ENCODE measurements around the gene PAX7.

PAX7 gene

DNA sequence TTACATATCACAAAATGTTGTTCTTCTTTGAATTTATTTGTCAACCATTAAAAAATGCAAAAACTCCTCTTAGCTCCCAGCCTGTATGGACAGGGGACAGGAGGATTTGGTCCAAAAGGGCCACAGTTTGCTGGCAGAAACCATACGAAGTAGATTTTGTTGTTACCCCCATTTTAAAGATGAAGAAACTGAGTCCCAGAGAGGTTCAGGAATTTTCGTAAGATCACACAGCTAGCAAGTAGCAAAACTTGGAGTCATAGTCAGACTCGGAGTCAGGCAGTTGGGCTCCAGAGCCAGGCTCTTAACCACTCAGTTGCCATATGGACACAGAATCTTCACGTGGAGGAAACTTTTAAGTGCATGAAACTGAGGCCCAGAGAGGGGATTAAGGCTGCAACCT, 137.4 kb downstream of the PAX7 start:
- FAIRE-seq = no peak

DNA sequence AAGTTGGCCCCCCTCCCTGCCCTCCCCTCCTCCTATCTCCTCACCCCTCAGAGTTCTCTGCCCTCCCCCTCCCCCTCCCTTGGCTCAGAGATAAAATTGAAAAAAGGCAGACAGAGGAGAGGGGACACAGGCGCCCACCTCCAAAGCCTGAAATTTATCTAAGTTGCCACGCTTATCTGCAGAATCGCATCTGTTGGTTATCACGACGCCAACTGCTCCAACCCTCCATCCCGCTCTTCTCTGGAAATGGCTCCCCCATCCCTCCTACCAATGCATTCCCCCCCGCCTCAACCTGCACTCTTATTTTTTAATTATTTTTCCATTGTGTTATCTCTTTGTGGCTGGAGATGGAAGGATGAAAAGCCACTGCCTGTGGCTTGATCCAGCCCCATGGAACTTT, 138.5 kb downstream of the PAX7 start:
- FAIRE-seq = no peak

DNA sequence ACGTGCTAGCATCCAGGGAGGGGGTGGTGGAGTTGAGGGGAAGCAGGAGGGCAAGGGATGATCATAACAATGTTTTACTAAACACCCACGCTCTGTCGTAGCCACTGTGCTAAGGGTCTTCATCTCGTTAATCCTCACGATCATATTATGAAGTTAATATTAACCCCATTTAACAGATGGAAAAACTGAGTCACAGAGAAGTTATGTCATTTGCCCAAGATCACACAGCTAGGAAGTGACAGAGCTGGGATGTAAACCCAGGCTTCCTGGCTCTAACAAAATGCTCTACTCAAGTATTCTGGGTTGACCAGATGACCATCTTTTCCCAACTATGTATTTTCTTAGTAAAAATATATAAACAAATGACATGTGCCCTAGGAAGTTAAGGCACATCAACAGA, 140.2 kb downstream of the PAX7 start:
- no peak for FAIRE-seq

DNA sequence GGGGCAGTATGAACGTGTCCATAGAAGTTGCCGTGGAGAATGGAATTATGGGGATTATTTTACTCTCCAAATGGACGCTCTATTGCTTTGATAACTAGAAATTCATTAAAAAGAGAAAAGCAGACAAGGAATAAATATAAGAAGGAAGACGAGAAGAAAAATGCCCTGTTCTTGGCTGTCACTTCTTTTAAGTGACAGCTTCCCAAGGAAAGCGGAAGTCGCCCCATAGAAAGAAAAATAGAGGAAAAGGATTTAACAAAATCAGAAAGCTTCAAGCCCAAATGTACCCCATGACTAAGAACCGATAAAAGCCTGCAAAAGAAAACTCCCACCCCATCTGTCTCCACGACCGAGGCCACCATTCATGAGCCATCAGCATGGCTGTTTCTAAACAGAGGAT, 143.1 kb downstream of the PAX7 start:
- no peak for FAIRE-seq

DNA sequence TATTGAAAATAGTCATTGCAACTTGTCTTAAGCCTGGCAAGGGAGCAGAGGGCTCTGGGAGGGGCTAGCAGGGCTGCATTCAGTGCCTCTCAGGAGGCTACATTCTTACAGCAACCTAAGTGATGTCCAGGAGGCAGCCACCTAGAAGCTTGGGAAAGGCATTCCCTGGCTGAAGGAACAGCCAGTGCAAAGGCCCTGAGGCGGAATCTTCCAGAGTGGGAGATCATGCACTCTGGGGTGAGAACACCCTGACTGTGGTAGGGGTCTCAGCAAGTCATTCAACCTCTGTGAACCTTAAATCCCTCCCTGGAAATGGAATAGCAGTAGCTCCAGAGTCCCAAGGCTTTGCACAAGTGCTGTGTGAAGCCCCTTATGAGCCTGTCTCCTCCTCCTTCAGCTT, 144.7 kb downstream of the PAX7 start:
- no peak for FAIRE-seq

DNA sequence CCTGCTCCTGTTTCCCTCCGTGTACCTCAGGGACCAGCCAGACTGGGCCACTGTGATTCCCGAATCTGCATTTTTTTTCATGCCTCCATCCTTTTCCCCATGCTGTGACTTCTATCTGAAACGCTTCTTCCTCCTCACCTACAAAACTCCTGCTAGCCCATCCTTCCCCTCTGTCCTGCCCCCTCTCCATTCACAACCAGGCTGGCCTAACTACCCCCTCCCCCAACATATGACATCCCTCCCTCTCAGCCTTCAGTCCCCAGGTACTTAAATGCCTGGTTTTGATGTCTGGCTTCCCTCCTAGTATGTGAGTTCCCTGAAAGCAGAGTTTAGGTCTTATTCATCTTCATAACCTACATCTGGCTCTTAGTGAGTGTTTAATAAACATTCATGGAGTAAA, 146.1 kb downstream of the PAX7 start:
- FAIRE-seq = no peak

DNA sequence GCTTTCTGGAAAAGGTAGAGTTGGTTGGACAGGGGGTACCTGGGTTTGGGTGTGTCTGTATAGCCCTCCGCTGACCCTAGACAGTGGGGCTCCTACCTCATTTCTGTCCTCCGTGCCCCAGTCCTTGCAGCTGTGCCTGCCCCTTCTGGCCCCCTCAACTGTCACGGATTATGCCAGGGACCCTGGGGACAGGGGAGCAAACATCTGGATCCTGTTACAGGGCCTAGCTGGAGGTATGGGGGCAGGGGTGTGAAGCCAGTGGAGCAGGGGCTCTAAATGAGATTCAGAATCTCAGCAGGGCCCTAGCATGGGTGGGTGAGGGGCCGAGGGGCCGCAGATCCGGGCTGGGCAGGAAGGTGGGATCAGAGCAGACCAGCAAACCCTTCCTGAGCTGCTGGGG, 147.8 kb downstream of the PAX7 start:
- no peak for FAIRE-seq

DNA sequence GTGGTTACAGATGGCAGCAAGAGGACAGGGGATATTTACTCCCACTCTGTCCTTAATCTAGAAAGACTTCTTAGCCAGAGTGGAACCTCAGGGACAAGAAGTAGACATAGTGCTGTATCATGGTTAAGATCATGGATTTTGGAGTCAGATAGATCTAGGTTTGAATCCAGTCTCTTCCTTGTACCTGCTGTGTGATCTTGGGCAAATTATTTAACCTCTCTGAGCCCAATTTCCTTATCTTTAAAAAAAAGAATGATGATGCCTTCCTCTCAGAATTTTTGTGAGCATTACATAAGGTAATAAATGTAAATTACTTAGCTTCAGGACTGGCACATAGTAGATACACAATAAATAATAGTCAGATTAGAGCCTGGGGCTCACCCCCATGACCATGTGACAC, 150.4 kb downstream of the PAX7 start:
- no peak for FAIRE-seq

DNA sequence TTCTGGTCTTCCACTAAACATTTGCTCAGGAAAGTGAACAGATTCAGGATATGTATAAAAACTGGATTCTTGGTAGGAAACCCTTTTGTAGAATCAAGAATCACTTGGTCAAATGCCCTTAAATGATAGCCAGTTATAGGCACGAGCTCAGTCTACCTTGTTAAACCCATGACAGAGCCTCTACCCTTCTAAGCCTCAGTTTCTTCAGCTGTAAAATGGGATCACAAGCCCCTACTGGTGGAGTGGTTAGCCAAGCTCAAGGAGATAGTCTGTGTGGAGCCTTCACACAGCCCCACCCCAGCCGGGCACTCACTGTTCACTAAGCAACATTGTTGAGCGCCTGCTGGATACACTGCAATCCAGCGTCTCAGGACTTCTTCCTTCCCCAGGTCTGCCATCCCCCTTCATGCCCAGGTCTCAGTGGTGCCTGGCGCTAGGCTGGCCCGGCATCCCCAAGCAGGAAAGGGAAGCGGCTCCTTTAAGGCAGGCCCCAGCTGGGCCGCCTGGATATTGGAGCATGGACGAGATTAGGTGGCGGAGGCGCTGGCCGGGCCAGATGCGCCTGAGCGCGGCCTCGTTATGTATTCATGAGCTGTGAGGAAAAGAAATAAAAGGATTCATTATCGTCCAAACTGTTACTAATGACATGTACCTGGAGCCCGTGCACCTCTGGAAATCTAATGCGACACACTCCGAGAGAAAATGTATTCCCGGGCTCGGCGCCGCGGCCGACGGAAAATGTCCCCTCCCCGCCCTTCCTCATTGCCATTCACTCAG, 153.2 kb downstream of the PAX7 start:
- FAIRE-seq = no peak

DNA sequence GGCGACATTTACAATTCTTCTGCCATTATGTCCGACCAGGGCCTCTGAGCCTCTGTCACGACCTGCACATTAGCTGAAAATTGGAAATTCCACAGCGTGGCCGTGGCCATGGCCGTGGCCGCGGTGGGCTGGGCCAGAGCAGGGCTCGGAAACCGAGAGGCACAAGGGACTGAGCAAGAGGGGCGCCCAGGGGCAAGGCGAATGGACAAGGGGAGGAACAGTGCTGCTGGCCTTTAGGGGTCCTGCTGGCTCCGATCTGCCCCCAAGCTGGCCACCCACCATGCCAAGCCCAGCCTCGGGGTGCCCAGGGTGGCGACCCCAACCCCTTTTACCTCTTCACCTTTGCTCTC, 153.8 kb downstream of the PAX7 start:
- FAIRE-seq = no peak

DNA sequence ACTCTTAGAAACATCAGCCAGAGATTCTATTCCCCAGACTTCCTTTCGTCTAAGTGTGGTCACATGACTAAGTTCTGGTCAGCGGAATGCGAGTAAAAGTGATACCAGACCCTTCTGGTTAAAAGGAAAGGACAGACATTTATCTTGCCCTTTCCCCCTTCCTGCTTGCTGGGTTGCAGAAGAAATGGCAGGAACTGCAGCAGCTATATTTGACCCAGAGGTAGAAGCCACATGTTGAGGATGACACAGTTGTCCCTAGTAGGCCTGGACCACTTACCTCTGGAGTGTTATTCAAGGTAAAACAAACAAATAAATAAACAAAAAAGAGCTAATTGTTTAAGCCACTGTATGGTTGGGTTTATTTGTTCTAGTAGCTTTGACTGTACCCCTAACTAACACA, 155.5 kb downstream of the PAX7 start:
- no peak for FAIRE-seq

DNA sequence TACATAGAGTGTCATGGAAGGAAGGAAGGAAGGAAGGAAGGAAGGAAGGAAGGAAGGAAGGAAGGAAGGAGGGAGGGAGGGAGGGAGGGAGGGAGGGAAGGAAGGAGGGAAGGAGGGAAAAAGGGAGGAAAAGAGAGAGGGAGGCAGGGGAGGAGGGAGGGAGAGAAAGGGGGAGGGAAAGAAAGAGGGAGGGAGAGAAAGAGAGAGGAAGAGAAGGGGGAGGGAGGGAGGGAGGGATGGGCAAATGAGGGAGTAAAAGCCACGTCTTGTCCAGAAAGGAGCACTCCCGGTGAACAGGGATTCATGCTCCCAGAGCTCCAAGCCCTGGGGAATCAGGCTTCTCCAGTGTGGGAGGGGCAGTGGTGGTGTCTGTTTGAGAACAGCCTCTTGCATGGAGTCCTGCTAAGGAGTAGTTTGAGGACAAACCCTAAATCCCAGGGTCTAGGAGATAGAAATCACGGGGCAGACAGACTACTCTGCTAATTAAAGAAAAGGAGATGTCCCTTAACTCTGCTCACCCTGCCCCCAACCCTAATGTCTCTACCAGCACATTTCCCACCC, 157.3 kb downstream of the PAX7 start:
- no peak for FAIRE-seq

DNA sequence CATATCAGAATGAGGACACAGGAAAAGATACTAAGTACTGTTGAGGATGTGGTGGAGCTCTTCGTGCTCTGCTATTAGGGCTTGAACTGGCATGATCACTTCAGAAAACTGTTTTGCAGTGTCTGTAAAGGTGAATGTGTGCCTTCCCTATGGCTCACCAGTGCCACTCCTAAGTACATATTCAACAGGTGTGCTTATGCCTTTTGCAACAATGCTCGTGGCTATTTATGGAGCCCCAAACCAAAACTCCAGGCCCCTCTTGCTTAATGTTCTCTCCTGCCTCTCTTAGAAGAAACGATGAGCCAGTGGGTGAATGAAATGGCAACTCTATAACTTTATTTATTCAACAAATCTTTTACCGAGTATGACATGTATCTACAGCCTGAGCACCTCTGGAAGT, 158.6 kb downstream of the PAX7 start:
- FAIRE-seq = no peak

DNA sequence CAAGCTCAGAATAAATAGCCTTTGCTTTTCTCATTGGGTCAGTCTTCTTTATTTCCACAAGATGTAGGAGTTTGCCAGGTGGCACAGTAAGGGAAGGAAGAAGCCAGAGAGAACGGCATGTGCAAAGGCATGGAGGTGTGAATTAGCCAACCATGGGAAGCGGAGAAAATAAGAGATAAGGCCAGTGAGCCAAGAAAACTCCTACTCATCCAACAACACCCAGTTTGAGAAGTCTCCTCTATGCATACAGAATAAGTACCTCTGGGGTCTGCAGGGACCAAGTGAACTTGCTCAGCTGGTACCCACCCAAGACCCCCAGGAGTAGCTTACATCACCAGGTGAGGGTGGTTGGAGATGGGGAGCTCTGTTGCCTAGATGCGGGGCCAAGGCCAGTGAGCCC, 162.1 kb downstream of the PAX7 start:
- no peak for FAIRE-seq

DNA sequence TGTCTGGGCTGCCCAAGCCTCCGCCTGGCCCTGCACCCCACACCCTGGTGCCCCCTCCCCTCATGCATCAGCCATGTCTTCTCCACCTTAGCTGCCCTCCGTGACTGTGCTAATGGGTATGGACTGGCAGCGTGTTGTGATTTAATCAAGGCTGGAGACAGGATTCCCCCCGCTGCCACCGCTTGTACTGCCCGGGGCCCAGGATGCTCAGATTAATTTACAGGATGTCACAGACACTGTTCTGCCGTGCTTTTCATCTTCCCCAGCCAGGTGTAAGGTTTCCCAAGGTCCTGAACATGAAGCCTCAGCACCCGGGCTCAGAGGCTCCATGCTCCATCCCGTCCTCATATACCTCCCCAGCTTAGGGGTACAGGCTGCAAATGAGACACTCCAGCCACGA, 162.5 kb downstream of the PAX7 start:
- no peak for FAIRE-seq

DNA sequence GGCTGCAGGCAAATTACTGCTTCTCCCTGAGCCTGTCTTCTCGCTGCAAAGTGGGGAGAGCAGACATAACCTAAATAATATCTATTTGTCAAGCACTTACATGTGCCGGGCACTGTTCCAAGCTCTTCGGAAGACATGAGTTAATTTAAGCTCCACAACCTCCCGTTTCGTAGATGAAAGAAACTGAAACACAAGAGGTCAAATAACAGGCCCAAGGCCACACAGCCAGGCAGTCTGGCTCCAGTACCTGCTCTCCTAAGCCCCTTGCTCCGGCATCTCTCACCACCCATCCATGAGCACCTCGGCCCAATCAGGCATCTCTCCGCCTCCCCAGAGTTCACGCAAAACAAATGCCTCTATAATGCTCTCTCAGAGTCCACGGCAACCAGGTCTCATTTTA, 163.4 kb downstream of the PAX7 start:
- FAIRE-seq = no peak

DNA sequence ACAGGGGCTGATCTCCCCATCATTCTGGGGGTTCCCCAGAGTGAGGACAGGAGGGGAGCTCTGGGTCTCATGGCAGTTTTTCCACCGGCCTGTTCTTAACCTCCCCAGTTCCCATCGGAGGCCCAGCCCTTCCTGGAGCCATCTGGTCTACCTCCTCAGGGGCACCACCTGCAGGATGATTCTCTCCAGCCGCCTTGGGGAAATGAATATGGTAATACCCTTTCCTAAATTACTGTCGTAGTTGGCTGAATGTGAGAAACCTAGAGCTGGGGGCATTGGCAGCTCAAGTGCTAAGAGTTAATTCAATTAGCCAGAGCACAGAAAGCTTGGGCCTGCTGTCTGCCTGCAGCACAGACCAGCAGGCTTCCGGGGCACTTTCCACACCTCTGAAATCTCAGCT, 163.9 kb downstream of the PAX7 start:
- no peak for FAIRE-seq

DNA sequence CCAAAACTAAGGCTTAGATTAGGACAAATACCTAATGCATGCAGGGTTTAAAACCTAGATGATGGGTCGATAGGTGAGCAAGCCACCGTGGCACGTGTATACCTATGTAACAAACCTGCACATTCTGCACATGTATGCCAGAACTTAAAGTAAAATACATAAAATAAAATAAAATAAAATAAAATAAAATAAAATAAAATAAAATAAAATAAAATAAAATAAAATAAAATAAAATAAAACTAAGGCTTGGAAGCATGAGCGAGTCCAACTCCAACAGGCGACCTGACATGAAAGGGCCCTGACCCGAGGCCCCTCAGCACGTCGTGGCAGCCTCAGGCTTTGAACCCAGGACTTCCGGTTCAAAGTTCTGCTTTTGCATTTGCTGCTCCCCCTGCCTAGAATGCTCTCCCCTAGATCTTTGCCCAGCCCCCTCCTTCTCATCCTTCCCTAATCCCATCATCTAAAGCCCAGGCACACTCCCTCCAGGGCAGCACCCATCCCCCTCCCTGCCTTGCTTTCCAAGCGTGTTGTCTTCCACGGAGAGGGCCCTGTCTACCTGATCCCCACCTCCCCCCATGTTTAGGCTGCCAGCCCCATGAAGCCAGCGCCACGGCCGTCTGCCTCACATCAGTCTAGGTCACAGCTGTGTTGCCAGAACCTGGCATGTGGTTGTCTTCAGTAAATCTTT, 164.5 kb downstream of the PAX7 start:
- no peak for FAIRE-seq

DNA sequence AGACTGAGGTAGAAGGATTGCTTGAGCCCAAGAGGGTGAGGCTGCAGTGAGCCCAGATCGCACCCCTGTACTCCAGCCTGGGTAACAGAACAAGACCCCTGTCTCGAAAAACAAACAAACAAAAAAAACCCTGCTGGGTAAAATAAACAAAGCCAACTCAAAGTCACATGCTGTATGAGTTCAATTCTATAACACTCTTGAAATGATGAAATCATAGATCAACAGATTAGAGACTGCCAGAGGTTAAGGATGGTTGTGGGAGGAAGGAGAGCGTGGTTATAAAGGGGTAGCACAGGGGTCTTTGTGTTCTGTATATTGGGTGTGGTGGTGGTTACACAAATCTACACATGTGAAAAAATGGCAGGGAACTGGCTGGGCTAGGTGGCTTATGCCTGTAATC, 166.3 kb downstream of the PAX7 start:
- no peak for FAIRE-seq
